ENCODE data around the gene COA8. TPM values are rescaled to one million over a fixed set of nuclear protein-coding genes. Genes with fewer than 3 reads are reported as not detected.

The COA8 gene
- total and polyA plus RNA-seq, 2 of the 4 experiments (the other 2 are of a cell fraction), result 12.2 to 21.1 TPM

DNA sequence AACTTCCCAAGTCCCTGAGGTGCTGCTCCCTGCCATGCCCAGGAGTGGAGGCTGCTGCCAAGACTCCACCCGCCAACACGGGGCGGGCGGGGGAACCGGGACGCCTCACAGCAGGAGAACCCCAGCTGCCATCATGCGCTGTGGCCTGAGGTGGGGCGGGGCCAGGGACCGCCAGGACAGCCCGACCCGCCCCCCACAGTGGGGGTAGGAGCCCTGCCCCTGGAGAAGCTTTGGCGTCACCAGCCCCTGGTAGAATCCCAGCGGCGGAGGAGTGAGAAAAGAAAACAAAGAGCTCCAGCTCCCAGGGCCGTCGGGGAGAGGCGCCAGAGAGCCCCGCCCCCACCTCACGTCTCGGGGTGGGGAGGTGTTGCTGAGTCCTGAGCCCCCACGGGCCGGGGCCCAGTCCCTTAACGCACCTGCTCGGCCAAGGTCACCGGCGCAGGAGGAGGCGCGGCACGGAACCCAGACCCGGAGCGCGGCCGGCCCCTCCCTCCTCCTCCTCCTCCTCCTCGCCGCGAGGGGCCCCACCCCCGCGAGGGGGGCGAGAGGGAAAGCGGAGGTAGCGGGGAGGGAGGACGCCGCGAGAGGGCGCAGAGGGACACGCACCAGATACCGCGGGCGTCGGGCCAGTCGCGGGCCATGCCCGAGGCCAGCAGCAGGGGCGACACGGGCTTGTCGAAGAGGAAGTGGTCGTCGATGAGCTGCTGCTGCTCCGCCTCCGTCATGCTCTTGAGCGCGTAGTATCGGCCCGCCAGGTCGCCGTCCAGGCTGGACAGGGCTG lies 41.9 kb upstream of the COA8 start (continued):
- no peak for TF ChIP-seq CHD1 (IDR thresholded peaks at IDR 0.05; ENCODE audit: low read depth, low read length)

GRCh38 chr14:103521438-103521950 lies 41.3 kb upstream of the COA8 start:
- ChIA-PET CTCF (no interaction called here), POLR2A (ENCODE audit: unreplicated experiment) (no interaction called here)
- no peak overlapping the region for H4K91ac ChIP-seq (ENCODE audit: insufficient read depth, low read depth, low read length)
- peaks cover 0 to 5% of the 10 kb centered on the region in 2 experiments; a peak in 1 of 4 replicates for H3K79me1 ChIP-seq (ENCODE audit: low read depth in 1 of 2, low read length in 2 of 2)
- no peak overlapping the region for H3K23ac ChIP-seq (ENCODE audit: low read depth, low read length)
- H3K27me3 ChIP-seq (ENCODE audit: control insufficient read depth, insufficient read depth, low read length), result peaks cover 15% of the 10 kb centered on the region
- H2BK120ac ChIP-seq (ENCODE audit: low read depth, low read length), result no peak overlapping the region
- H3K56ac ChIP-seq (ENCODE audit: extremely low read depth, insufficient read depth, low read length), result no peak overlapping the region
- intact Hi-C loops (cut with micrococcal nuclease) (no loop called here), dilution Hi-C loops (cut with HindIII; ENCODE audit: low sequenced_read_pairs, unreplicated experiment) (no loop called here), in situ Hi-C loops (cut with MboI; ENCODE audit: low sequenced_read_pairs) (no loop called here)
- no peaks in the 10 kb centered on the region for H3K9me1 ChIP-seq (ENCODE audit: insufficient read depth, low read length)
- no peak overlapping the region for H3K18ac ChIP-seq (ENCODE audit: low read depth, low read length)
- DNase-seq (no peak), ATAC-seq (ENCODE audit: low read depth) (peak; percentile 1)
- no peak overlapping the region for H2AK5ac ChIP-seq (ENCODE audit: low read depth, low read length)
- H2BK15ac ChIP-seq (ENCODE audit: low read depth, low read length), result no peak overlapping the region
- H2AK9ac ChIP-seq (replicated peaks; ENCODE audit: low read depth, low read length, poor library complexity), result no peak overlapping the region
- H2BK5ac ChIP-seq (ENCODE audit: low read depth, low read length, poor library complexity, severe bottlenecking), result no peak overlapping the region
- no peak overlapping the region for H2BK20ac ChIP-seq (ENCODE audit: low read depth, low read length)
- no peak overlapping the region; a peak in 1 of 4 replicates for H4K8ac ChIP-seq (ENCODE audit: low read depth in 2 of 2, low read length in 2 of 2)
- no peak overlapping the region; the same call in 1 of the 2 replicates for H4K5ac ChIP-seq (ENCODE audit: low read depth, low read length)
- peak overlapping the region; percentile 99 for H3K4me2 ChIP-seq (ENCODE audit: low read depth, low read length)
- no peak overlapping the region for H3K14ac ChIP-seq (replicated peaks; ENCODE audit: low read depth, low read length)
- H4K20me1 ChIP-seq (ENCODE audit: insufficient read depth, low read length), result peaks cover 11% of the 10 kb centered on the region
- peak overlapping the region; percentile 75; the same call in 1 of the 2 replicates for H3K4ac ChIP-seq (ENCODE audit: low read depth, low read length)
- H2AFZ ChIP-seq (replicated peaks; ENCODE audit: low read length, poor library complexity), result peak overlapping the region; percentile 89
- BruUV-seq (replicated peaks), result no TSS peak
- H3K4me1 ChIP-seq (ENCODE audit: control insufficient read depth, insufficient read depth, low read length), result peaks cover 18% of the 10 kb centered on the region
- H3K36me3 ChIP-seq (ENCODE audit: control insufficient read depth, insufficient read depth, low read length), result no peaks in the 10 kb centered on the region
- no peak overlapping the region for H3K9ac ChIP-seq (ENCODE audit: low read depth, low read length)
- no peaks in the 10 kb centered on the region for H3K9me3 ChIP-seq (ENCODE audit: control insufficient read depth, insufficient read depth, low read length)
- peak overlapping the region; percentile 59 for H3K4me3 ChIP-seq (ENCODE audit: insufficient read depth, low read depth, low read length)
- 0% methylated on average over 11 of the region's 77 CpGs; no CpG with 5 or more reads in 1 of the 2 experiments for WGBS, 2 experiments (ENCODE audit: extremely low coverage in 2 of 2, insufficient read length in 1 of 2)
- no peak overlapping the region for H3K27ac ChIP-seq (ENCODE audit: insufficient read depth, low read length)
- TF ChIP-seq CEBPB (IDR thresholded peaks at IDR 0.05; ENCODE audit: low read depth, low read length) (no peak), ELK1 (IDR thresholded peaks at IDR 0.05; ENCODE audit: borderline replicate concordance, low read depth, low read length) (no peak), MAFK (IDR thresholded peaks at IDR 0.05; ENCODE audit: low read depth, low read length) (no peak), SMC3 (IDR thresholded peaks at IDR 0.05; ENCODE audit: low read depth, low read length) (no peak), USF2 (IDR thresholded peaks at IDR 0.05; ENCODE audit: low read depth, low read length) (no peak), CHD1 (IDR thresholded peaks at IDR 0.05; ENCODE audit: low read depth, low read length) (no peak), BHLHE40 (IDR thresholded peaks at IDR 0.05; ENCODE audit: low read depth, low read length) (no peak), RFX5 (IDR thresholded peaks at IDR 0.05; ENCODE audit: low read depth, low read length) (no peak), FOS (IDR thresholded peaks at IDR 0.05; ENCODE audit: low read depth, low read length) (no peak), MXI1 (IDR thresholded peaks at IDR 0.05; ENCODE audit: borderline replicate concordance, low read depth, low read length) (no peak)
- TF ChIP-seq, protein P1, sequence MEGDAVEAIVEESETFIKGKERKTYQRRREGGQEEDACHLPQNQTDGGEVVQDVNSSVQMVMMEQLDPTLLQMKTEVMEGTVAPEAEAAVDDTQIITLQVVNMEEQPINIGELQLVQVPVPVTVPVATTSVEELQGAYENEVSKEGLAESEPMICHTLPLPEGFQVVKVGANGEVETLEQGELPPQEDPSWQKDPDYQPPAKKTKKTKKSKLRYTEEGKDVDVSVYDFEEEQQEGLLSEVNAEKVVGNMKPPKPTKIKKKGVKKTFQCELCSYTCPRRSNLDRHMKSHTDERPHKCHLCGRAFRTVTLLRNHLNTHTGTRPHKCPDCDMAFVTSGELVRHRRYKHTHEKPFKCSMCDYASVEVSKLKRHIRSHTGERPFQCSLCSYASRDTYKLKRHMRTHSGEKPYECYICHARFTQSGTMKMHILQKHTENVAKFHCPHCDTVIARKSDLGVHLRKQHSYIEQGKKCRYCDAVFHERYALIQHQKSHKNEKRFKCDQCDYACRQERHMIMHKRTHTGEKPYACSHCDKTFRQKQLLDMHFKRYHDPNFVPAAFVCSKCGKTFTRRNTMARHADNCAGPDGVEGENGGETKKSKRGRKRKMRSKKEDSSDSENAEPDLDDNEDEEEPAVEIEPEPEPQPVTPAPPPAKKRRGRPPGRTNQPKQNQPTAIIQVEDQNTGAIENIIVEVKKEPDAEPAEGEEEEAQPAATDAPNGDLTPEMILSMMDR (conservative IDR thresholded peaks at IDR 0.05; ENCODE audit: low read depth, low read length), result no peak
